ENCODE measurements around the gene MAPK8.

GRCh38 chr10:48478469-48478868, 172.0 kb downstream of the MAPK8 start:
- TF ChIP-seq ESRRA (CRISPR knock-in tag; IDR thresholded peaks at IDR 0.05; ENCODE audit: borderline replicate concordance) (no peak), FOXP1 (CRISPR knock-in tag; IDR thresholded peaks at IDR 0.05; ENCODE audit: borderline replicate concordance) (no peak), ZNF416 (CRISPR knock-in tag; IDR thresholded peaks at IDR 0.05) (no peak), ATF3 (CRISPR knock-in tag; conservative IDR thresholded peaks at IDR 0.05) (no peak), CTCF (IDR thresholded peaks at IDR 0.05) (no peak), MYBL2 (CRISPR knock-in tag; IDR thresholded peaks at IDR 0.05) (no peak), GRHL2 (CRISPR knock-in tag; IDR thresholded peaks at IDR 0.05; ENCODE audit: insufficient replicate concordance, severe bottlenecking) (no peak), ETV6 (CRISPR knock-in tag; IDR thresholded peaks at IDR 0.05) (no peak), ATF6 (CRISPR knock-in tag; IDR thresholded peaks at IDR 0.05) (no peak), PRRX2 (CRISPR knock-in tag; IDR thresholded peaks at IDR 0.05) (no peak), SMAD3 (CRISPR knock-in tag; IDR thresholded peaks at IDR 0.05; ENCODE audit: borderline replicate concordance) (no peak), ARID4B (CRISPR knock-in tag; IDR thresholded peaks at IDR 0.05; ENCODE audit: borderline replicate concordance) (no peak)
